ENCODE results near the gene TPSAB1.

TPSAB1 gene

GRCh38 chr16:1271724-1272413, 31.4 kb downstream of the TPSAB1 start:
- DNase-seq: peak; percentile 61

GRCh38 chr16:1272453-1273198, 32.1 kb downstream of the TPSAB1 start:
- DNase-seq: no peak

GRCh38 chr16:1273816-1274215, 33.3 kb downstream of the TPSAB1 start:
- DNase-seq: no peak

GRCh38 chr16:1274767-1275166, 34.3 kb downstream of the TPSAB1 start:
- DNase-seq: no peak

- no peak for DNase-seq
Observed at GRCh38 chr16:1275791-1276579, 35.5 kb downstream of the TPSAB1 start.

- no peak for DNase-seq
Observed at GRCh38 chr16:1276580-1276878, 36.0 kb downstream of the TPSAB1 start.

GRCh38 chr16:1277151-1277598, 36.7 kb downstream of the TPSAB1 start:
- no peak for DNase-seq

GRCh38 chr16:1277617-1278282, 37.2 kb downstream of the TPSAB1 start:
- DNase-seq: no peak

GRCh38 chr16:1278477-1278876, 38.0 kb downstream of the TPSAB1 start:
- DNase-seq: no peak

GRCh38 chr16:1279081-1279944, 38.8 kb downstream of the TPSAB1 start:
- DNase-seq: no peak

GRCh38 chr16:1279945-1280589, 39.6 kb downstream of the TPSAB1 start:
- no peak for DNase-seq

- no peak for DNase-seq
Observed at GRCh38 chr16:1280783-1281182, 40.3 kb downstream of the TPSAB1 start.

- no peak for DNase-seq
Observed at GRCh38 chr16:1281517-1281916, 41.0 kb downstream of the TPSAB1 start.

- no peak for DNase-seq
Observed at GRCh38 chr16:1282324-1282973, 41.9 kb downstream of the TPSAB1 start.

- no peak for DNase-seq
Observed at GRCh38 chr16:1283296-1283695, 42.8 kb downstream of the TPSAB1 start.

GRCh38 chr16:1283996-1284616, 43.6 kb downstream of the TPSAB1 start:
- no peak for DNase-seq

- no peak for DNase-seq
Observed at GRCh38 chr16:1285669-1286512, 45.4 kb downstream of the TPSAB1 start.

- no peak for DNase-seq
Observed at GRCh38 chr16:1286513-1287094, 46.1 kb downstream of the TPSAB1 start.

GRCh38 chr16:1287982-1288670, 47.6 kb downstream of the TPSAB1 start:
- no peak for DNase-seq

All from NCI-H1436 treated with DMSO at 0.1 percent for 48 hours (cell line).